Colonic mucosa (tissue), 4 donors: Measurements from ENCODE around the gene P2RX6. TPM values are rescaled to one million over a fixed set of nuclear protein-coding genes. Genes with fewer than 3 reads are reported as not detected.

Experiments used
- DNase-seq: peaks from one replicate; pipeline ENCODE4 v3.0.0-alpha.2; 2020
- H3K27ac ChIP-seq: fragments of 200-600 bp; one replicate; pipeline ENCODE4 v1.8.0; 2021
- H3K27me3 ChIP-seq: fragments of 200-600 bp; one replicate; pipeline ENCODE4 v1.8.0; 2021
- H3K36me3 ChIP-seq: fragments of 200-600 bp; one replicate; pipeline ENCODE4 v1.8.0; 2021
- H3K4me1 ChIP-seq: fragments of 200-600 bp; one replicate; pipeline ENCODE4 v1.8.0; 2021; ENCODE audit warnings: mild to moderate bottlenecking
- H3K4me3 ChIP-seq: fragments of 200-600 bp; one replicate; pipeline ENCODE4 v1.8.0; 2021
- H3K9ac ChIP-seq, 2 donors: one replicate each; pipeline ENCODE4 v1.7.0; 2013; ENCODE audit warnings: control low read depth in 2 of 2, low read depth in 2 of 2, low read length in 2 of 2
- H3K9me3 ChIP-seq: fragments of 200-600 bp; one replicate; pipeline ENCODE4 v1.8.0; 2021
- CTCF ChIP-seq: fragments of 200-600 bp; IDR thresholded peaks from one replicate; pipeline ENCODE4 v1.8.0; 2022; ENCODE audit warnings: antibody characterized with exemption, mild to moderate bottlenecking
- intact Hi-C: fragments of 100-400 bp; cut with DNase I; formaldehyde crosslinking; loops from one replicate; pipeline ENCODE4 v1.14.1; 2022
- microRNA-seq: library from miRNA; unstranded; fragments of <30 nt; microRNA quantifications from one replicate; pipeline ENCODE4, GENCODE V29; 2019
- total RNA-seq, 2 donors: library from RNA; stranded (reverse); fragmentation: NEBNext Ultra II Directional in 1 of 2; extraction: Animal tissue kit (Norgen Biotek cat#: 25700) in 1 of 2; gene quantifications; one replicate each; pipeline ENCODE4 v1.2.1, GENCODE V29; 2021
- donor health status: healthy.
- donor health status: DM: no; HTN: no; CAD: no.
- donor health status: DM: no; HTN: no; CAD: no.

Gene P2RX6
- total RNA-seq, 2 donors from 2014 or later, result 0.27 to 0.62 TPM

DNA sequence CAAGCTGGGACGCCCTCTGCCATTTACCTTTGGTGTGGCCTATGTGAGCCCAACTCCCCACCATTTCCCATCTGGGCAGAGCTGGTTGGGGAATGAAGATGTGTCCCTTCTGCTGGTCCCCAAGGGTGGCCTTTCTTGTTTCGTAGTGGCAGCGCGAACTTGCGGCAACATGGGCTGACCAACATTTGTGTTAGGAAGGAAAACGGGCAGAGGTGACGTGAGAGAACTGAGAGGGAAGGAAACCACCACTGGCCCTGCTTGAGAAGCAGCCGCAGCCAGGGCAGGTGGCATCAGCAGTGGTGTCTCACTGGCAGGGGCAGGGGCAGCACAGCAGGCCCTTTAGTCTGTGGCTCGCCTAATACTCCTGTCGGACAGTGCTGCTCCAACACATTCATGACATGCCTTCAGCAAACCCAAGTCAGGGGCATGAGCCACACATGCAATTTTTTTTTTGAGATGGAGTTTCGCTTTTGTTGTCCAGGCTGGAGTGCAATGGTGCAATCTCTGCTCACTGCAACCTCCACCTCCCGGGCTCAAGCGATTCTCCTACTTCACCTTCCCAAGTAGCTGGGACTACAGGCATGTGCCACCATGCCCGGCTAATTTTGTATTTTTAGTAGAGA is 60.7 kb downstream of the P2RX6 start:
- Histone ChIP-seq H3K4me3 (no peak overlapping the region), H3K9ac (no peak overlapping the region), H3K27ac (no peak overlapping the region), H3K36me3 (no peaks in the 10 kb centered on the region), H3K27me3 (no peaks in the 10 kb centered on the region), H3K9me3 (no peaks in the 10 kb centered on the region), H3K4me1 (no peaks in the 10 kb centered on the region)
- DNase-seq, result no peak
- intact Hi-C loops, result loop anchor here (10.0 kb wide), 1 partner anchor 181 kb away; no protein-coding TSS in a partner anchor
- no peak for TF ChIP-seq CTCF

DNA sequence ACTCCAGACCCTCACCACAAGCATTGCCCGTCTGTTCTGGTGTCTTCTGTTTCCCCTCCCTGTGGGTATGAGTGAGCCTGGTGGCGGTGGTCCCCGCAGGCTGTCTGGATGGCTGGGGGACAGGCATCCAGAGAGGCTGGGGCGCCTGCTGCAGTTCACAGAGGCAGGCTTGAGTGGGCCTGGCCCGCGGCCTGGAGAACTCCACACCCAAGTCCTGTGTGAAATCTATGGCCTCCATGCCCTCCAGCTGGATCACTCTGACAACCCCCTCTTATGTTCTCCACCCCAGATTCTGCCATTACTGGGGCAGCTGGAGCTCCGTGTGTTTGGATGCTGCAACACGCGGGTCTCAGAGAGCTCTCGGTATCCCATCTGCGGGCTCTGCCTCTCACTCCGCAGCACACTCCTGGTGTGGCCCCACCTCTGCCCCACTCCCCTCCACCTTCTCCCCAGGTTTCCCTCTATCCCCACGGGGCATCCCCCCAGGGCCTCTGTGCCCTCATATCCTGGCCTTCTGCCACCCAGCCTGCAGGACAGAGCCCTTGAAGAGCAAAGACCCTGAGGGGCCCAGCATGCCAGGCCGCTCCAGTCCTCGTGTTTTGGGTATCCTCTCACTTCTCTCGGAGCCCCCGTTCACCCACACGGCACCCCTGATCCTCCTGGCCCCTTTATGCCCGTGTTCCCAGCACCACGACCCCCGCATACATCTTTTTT is 62.1 kb downstream of the P2RX6 start:
- TF ChIP-seq CTCF, result no peak
- Histone ChIP-seq H3K4me3 (no peak overlapping the region), H3K9me3 (no peaks in the 10 kb centered on the region), H3K27ac (no peak overlapping the region), H3K36me3 (no peaks in the 10 kb centered on the region), H3K27me3 (no peaks in the 10 kb centered on the region), H3K9ac (no peak overlapping the region), H3K4me1 (no peaks in the 10 kb centered on the region)
- intact Hi-C loops, result loop anchor here (10.0 kb wide), 1 partner anchor 182 kb away; no protein-coding TSS in a partner anchor
- DNase-seq, result no peak

Small RNAs within 50 kb of the gene (microRNA-seq; reads per million reads assigned to microRNA genes)
- gene MIR649, result not detected

Other genes starting within 250 kb of the P2RX6 start
- gene SERPIND1, start 241.1 kb upstream of the P2RX6 start, total RNA-seq, result under 1 TPM in 1 of 2 donors, not detected in 1; 0.32 TPM
- gene PI4KA, start 156.4 kb upstream of the P2RX6 start, total RNA-seq, result 10 to 100 TPM; 69.4 to 86.8 TPM
- gene SNAP29, start 156.2 kb upstream of the P2RX6 start, total RNA-seq, result 10 to 100 TPM; 25.3 to 39.0 TPM
- gene CRKL, start 97.8 kb upstream of the P2RX6 start, total RNA-seq, result 10 to 100 TPM; 63.6 to 82.5 TPM
- gene AIFM3, start 47.9 kb upstream of the P2RX6 start, total RNA-seq, result 100 to 1,000 TPM in 1 of 2 donors, 10 to 100 TPM in 1; 76.9 to 156 TPM
- gene LZTR1, start 32.9 kb upstream of the P2RX6 start, total RNA-seq, result 10 to 100 TPM; 31.6 to 61.7 TPM
- 10 to 100 TPM; 12.9 to 23.3 TPM for gene THAP7, start 13.0 kb upstream of the P2RX6 start, total RNA-seq
- 1 to 10 TPM; 3.3 to 3.9 TPM for gene SLC7A4, start 17.4 kb downstream of the P2RX6 start, total RNA-seq
- not detected for gene LRRC74B, start 30.8 kb downstream of the P2RX6 start, total RNA-seq